Panc1 (cell line): ENCODE data around the gene GNL2. TPM values are rescaled to one million over a fixed set of nuclear protein-coding genes. Genes with fewer than 3 reads are reported as not detected.

Source experiments
- ATAC-seq: fragments of 200-7000 bp; cut with Tn5 transposase; 2 replicates; pipeline ENCODE4 v1.9.1; 2020; ENCODE audit warnings: mild to moderate bottlenecking, moderate library complexity
- BruUV-seq: library from RNA; stranded (reverse); fragments of 400-500 nt; replicated peaks from 2 replicates; lab custom pipeline; 2021; lab: Mats Ljungman, UMichigan
- CTCF ChIA-PET: fragments of 300-600 bp; sonication (Branson Sonifier 250); formaldehyde crosslinking; loops from one replicate; lab custom pipeline; 2022; ENCODE audit warnings: antibody characterized with exemption; lab: Charles Lee
- POLR2A ChIA-PET: fragments of 300-600 bp; sonication (Branson Sonifier 250); formaldehyde crosslinking; loops from one replicate; lab custom pipeline; 2022; ENCODE audit warnings: antibody characterized with exemption; lab: Charles Lee
- DNase-seq: peaks from one replicate; pipeline ENCODE4 v3.0.0-alpha.2; 2010; ENCODE audit warnings: low read depth, low spot score
- H3K27ac ChIP-seq: 2 replicates; pipeline ENCODE4 v1.5.1; 2011; ENCODE audit warnings: mild to moderate bottlenecking, low read length, inconsistent platforms
- H3K27me3 ChIP-seq: fragments of 200-500 bp; sonication (Bioruptor generic); 2 replicates; pipeline ENCODE4 v1.6.0; 2014; ENCODE audit warnings: low read length, inconsistent platforms; ENCODE audit not compliant: control insufficient read depth, insufficient read depth
- H3K36me3 ChIP-seq: fragments of 200-500 bp; sonication (Bioruptor generic); 2 replicates; pipeline ENCODE4 v1.5.1; 2014; ENCODE audit warnings: inconsistent platforms, mild to moderate bottlenecking, low read length, moderate library complexity; ENCODE audit not compliant: control insufficient read depth, insufficient read depth
- H3K4me1 ChIP-seq: 2 replicates; pipeline ENCODE4 v1.5.1; 2011; ENCODE audit warnings: inconsistent platforms, mild to moderate bottlenecking, low read length, moderate library complexity; ENCODE audit not compliant: control insufficient read depth, insufficient read depth
- H3K4me3 ChIP-seq, 2 experiments: 2 replicates each; pipeline ENCODE4 v1.5.1; 2011 to 2012; ENCODE audit warnings: low read depth in 2 of 2, low read length in 2 of 2, mild to moderate bottlenecking in 2 of 2, inconsistent platforms in 1 of 2, moderate library complexity in 1 of 2
- H3K9me3 ChIP-seq: fragments of 200-500 bp; sonication (Bioruptor generic); 2 replicates; pipeline ENCODE4 v1.5.1; 2014; ENCODE audit warnings: low read depth, mild to moderate bottlenecking, inconsistent platforms, low read length, moderate library complexity; ENCODE audit not compliant: control insufficient read depth, insufficient read depth
- CTCF ChIP-seq: fragments of 450-650 bp; IDR thresholded peaks from 2 replicates; pipeline ENCODE4 v1.5.1; 2017; ENCODE audit warnings: mild to moderate bottlenecking
- POLR2AphosphoS5 ChIP-seq: IDR thresholded peaks from 2 replicates; pipeline ENCODE4 v1.6.1; 2012; ENCODE audit warnings: mild to moderate bottlenecking, low read depth, low read length, moderate library complexity
- SIN3A ChIP-seq: IDR thresholded peaks from 2 replicates; pipeline ENCODE4 v1.6.1; 2012; ENCODE audit warnings: low read depth, mild to moderate bottlenecking, low read length, moderate library complexity, borderline replicate concordance; ENCODE audit not compliant: insufficient read depth
- TCF7L2 ChIP-seq: IDR thresholded peaks from 2 replicates; pipeline ENCODE4 v1.6.1; 2011; ENCODE audit warnings: mild to moderate bottlenecking, low read depth, low read length, inconsistent platforms
- in situ Hi-C: cut with HindIII; loops from 2 replicates; pipeline ENCODE4 v1.10.0; 2016; ENCODE audit warnings: low sequenced_read_pairs, low pct_unique_long_range_greater_than_20kb
- intact Hi-C: fragments of 100-400 bp; cut with micrococcal nuclease; formaldehyde crosslinking; loops from one replicate; pipeline ENCODE4 v1.10.0; 2022; ENCODE audit not compliant: unreplicated experiment
- total RNA-seq: library from RNA; stranded (reverse); gene quantifications from one replicate; pipeline ENCODE4 v1.2.1, GENCODE V29; 2021; ENCODE audit not compliant: unreplicated experiment
- TF ChIP-seq, protein P1 (sequence below), 2 experiments: IDR thresholded peaks; 2 replicates each; pipeline ENCODE4 v1.6.1; 2011 to 2012; ENCODE audit warnings: low read depth in 2 of 2, control low read depth in 1 of 2, low read length in 1 of 2, mild to moderate bottlenecking in 1 of 2, moderate library complexity in 1 of 2; ENCODE audit not compliant: insufficient read depth in 1 of 2

GNL2 gene
- total RNA-seq, 1 experiment from 2014 or later, result 73.4 TPM

- no peaks in the 10 kb centered on the region for H3K9me3 ChIP-seq
- peaks cover 40% of the 10 kb centered on the region for H3K27me3 ChIP-seq
- no TSS peak for BruUV-seq
- H3K4me3 ChIP-seq, result no peak overlapping the region
- ATAC-seq (no peak), DNase-seq (no peak)
- ChIA-PET CTCF (interaction anchor here (0.6 kb wide), 1 partner anchor 42 kb away, joined by 7 read pairs; no protein-coding TSS in a partner anchor), POLR2A (no interaction called here)
- intact Hi-C loops, result no loop called here
- no peaks in the 10 kb centered on the region; the same call in 1 of the 2 replicates for H3K4me1 ChIP-seq
- no peaks in the 10 kb centered on the region for H3K36me3 ChIP-seq
- in situ Hi-C loops, result no loop called here
- TF ChIP-seq TCF7L2, result no peak
- TF ChIP-seq, protein P1, sequence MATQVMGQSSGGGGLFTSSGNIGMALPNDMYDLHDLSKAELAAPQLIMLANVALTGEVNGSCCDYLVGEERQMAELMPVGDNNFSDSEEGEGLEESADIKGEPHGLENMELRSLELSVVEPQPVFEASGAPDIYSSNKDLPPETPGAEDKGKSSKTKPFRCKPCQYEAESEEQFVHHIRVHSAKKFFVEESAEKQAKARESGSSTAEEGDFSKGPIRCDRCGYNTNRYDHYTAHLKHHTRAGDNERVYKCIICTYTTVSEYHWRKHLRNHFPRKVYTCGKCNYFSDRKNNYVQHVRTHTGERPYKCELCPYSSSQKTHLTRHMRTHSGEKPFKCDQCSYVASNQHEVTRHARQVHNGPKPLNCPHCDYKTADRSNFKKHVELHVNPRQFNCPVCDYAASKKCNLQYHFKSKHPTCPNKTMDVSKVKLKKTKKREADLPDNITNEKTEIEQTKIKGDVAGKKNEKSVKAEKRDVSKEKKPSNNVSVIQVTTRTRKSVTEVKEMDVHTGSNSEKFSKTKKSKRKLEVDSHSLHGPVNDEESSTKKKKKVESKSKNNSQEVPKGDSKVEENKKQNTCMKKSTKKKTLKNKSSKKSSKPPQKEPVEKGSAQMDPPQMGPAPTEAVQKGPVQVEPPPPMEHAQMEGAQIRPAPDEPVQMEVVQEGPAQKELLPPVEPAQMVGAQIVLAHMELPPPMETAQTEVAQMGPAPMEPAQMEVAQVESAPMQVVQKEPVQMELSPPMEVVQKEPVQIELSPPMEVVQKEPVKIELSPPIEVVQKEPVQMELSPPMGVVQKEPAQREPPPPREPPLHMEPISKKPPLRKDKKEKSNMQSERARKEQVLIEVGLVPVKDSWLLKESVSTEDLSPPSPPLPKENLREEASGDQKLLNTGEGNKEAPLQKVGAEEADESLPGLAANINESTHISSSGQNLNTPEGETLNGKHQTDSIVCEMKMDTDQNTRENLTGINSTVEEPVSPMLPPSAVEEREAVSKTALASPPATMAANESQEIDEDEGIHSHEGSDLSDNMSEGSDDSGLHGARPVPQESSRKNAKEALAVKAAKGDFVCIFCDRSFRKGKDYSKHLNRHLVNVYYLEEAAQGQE (IDR thresholded peaks at IDR 0.05; ENCODE audit: insufficient read depth in 1 of 2, low read depth in 2 of 2, low read length in 1 of 2), result no peak
- TF ChIP-seq SIN3A, result no peak
- TF ChIP-seq POLR2AphosphoS5, result no peak
- TF ChIP-seq CTCF, result no peak
- no peak overlapping the region for H3K27ac ChIP-seq
Observed at GRCh38 chr1:37633040-37633937, 37.6 kb upstream of the GNL2 start.

GRCh38 chr1:37631036-37631435, 35.3 kb upstream of the GNL2 start:
- ChIA-PET POLR2A (no interaction called here), CTCF (no interaction called here)
- no peaks in the 10 kb centered on the region for H3K36me3 ChIP-seq
- in situ Hi-C loops, result no loop called here
- no TSS peak for BruUV-seq
- DNase-seq (no peak), ATAC-seq (no peak)
- no peak for TF ChIP-seq SIN3A
- TF ChIP-seq TCF7L2, result no peak
- TF ChIP-seq, protein P1 (IDR thresholded peaks at IDR 0.05; ENCODE audit: insufficient read depth in 1 of 2, low read depth in 2 of 2, low read length in 1 of 2), result no peak
- no peak for TF ChIP-seq CTCF
- TF ChIP-seq POLR2AphosphoS5, result no peak
- H3K27ac ChIP-seq, result no peak overlapping the region
- no peaks in the 10 kb centered on the region for H3K9me3 ChIP-seq
- no peaks in the 10 kb centered on the region; the same call in 1 of the 2 replicates for H3K4me1 ChIP-seq
- no peak overlapping the region for H3K4me3 ChIP-seq
- peaks cover 34% of the 10 kb centered on the region for H3K27me3 ChIP-seq
- intact Hi-C loops, result no loop called here
